ENCODE results near the gene NUDT6.

The NUDT6 gene

DNA sequence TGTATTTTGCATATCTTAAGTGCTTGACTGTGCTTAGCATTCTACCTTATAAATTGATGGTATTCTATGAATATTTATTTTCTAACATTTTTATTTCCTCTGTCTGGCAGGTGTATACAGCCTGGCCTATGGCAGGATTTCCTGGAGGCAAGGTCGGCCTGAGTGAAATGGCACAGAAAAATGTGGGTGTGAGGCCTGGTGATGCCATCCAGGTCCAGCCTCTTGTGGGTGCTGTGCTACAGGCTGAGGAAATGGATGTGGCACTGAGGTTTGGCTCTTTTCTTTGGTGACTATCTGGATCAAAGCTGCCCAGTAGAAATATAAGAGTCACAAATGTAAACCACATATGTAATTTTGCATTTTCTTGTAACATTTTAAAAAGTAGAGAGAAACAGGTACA lies 6.5 kb upstream of the NUDT6 start:
- H3K27ac ChIP-seq (ENCODE audit: low read depth, low read length, poor library complexity, severe bottlenecking): no peak overlapping the region
- no peaks in the 10 kb centered on the region for H3K9me2 ChIP-seq (ENCODE audit: low read depth, low read length)
- H3F3A ChIP-seq (ENCODE audit: insufficient read depth, low read length): no peaks in the 10 kb centered on the region
- H3K79me2 ChIP-seq (ENCODE audit: insufficient read depth, low read length): peaks cover 5% of the 10 kb centered on the region; the same call in 1 of the 2 replicates
- no peak overlapping the region for H2AFZ ChIP-seq (ENCODE audit: low read length)
- peaks cover 7% of the 10 kb centered on the region for H3K4me1 ChIP-seq (ENCODE audit: insufficient read depth, low read length, severe bottlenecking)
- no peak overlapping the region for H3K4me3 ChIP-seq (ENCODE audit: low read depth, low read length, poor library complexity, severe bottlenecking)
- H4K20me1 ChIP-seq (ENCODE audit: insufficient read depth, low read length): no peaks in the 10 kb centered on the region
- H3K4me2 ChIP-seq (ENCODE audit: low read length): no peak overlapping the region
- H3K9ac ChIP-seq (ENCODE audit: low read length): no peak overlapping the region
- H3K9me3 ChIP-seq (ENCODE audit: low read length): no peaks in the 10 kb centered on the region
- no peaks in the 10 kb centered on the region for H3K27me3 ChIP-seq (ENCODE audit: insufficient read depth, low read length)
- TF ChIP-seq EZH2 (IDR thresholded peaks at IDR 0.05; ENCODE audit: borderline replicate concordance, low read length) (no peak), CTCF (IDR thresholded peaks at IDR 0.05; ENCODE audit: low read length) (no peak)
- peaks cover 17% of the 10 kb centered on the region; the same call in 1 of the 2 replicates for H3K36me3 ChIP-seq (ENCODE audit: insufficient read depth, low read length)

DNA sequence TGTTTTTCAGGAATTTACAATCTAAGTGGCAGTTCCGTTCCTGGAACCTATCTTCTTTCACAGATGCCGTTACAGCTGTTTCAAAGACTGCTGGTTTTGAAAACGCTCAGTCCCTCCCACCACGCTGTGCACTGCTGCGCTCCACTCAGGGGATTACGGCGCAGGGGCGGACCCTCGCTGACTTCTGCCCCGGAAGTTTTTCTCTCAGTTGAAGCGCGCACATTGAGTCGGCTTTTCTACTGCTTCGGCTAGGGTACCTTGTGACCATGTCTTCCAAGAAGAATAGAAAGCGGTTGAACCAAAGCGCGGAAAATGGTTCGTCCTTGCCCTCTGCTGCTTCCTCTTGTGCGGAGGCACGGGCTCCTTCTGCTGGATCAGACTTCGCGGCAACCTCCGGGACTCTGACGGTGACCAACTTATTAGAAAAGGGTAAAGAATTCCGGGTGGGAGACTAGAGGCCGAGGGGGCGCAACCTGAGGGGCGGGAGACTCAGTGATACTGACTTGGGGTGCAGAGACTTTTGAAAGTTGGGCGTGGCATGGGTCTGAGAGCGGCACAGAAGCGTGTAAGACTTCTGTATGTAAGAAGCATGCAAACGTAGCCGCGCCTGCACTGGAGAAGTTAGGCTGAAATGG lies 597 bp upstream of the NUDT6 start:
- peaks cover 19% of the 10 kb centered on the region for H3K4me1 ChIP-seq (ENCODE audit: insufficient read depth, low read length, severe bottlenecking)
- H3K9ac ChIP-seq (ENCODE audit: low read length): peak overlapping the region; percentile 89
- H3F3A ChIP-seq (ENCODE audit: insufficient read depth, low read length): no peaks in the 10 kb centered on the region
- no peaks in the 10 kb centered on the region for H3K27me3 ChIP-seq (ENCODE audit: insufficient read depth, low read length)
- no peaks in the 10 kb centered on the region for H4K20me1 ChIP-seq (ENCODE audit: insufficient read depth, low read length)
- peaks cover 9% of the 10 kb centered on the region; the same call in 1 of the 2 replicates for H3K79me2 ChIP-seq (ENCODE audit: insufficient read depth, low read length)
- peak overlapping the region; percentile 85 for H2AFZ ChIP-seq (ENCODE audit: low read length)
- H3K4me2 ChIP-seq (ENCODE audit: low read length): peak overlapping the region; percentile 87
- no peaks in the 10 kb centered on the region for H3K36me3 ChIP-seq (ENCODE audit: insufficient read depth, low read length)
- H3K27ac ChIP-seq (ENCODE audit: low read depth, low read length, poor library complexity, severe bottlenecking): peak overlapping the region; percentile 84
- TF ChIP-seq CTCF (IDR thresholded peaks at IDR 0.05; ENCODE audit: low read length) (no peak), EZH2 (IDR thresholded peaks at IDR 0.05; ENCODE audit: borderline replicate concordance, low read length) (no peak)
- H3K4me3 ChIP-seq (ENCODE audit: low read depth, low read length, poor library complexity, severe bottlenecking): peak overlapping the region; percentile 96
- no peaks in the 10 kb centered on the region for H3K9me3 ChIP-seq (ENCODE audit: low read length)
- H3K9me2 ChIP-seq (ENCODE audit: low read depth, low read length): no peaks in the 10 kb centered on the region

DNA sequence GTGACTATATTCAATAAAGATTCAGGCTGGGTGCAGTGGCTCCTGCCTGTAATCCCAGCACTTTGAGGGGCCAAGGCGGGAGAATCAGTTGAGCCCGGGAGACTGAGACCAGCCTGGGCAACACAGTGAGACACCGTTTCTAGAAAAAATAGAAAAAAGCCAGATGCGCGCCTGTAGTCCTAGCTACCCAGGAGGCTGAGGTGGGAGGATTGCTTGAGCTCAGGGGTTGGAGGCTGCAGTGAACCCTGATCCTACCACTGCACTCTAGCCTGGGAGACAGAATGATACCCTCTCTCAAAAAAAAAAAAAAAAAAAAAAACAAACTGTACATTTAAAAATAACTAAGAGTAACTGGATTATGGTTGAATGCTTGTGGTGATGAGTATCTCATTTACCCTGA lies 1.1 kb downstream of the NUDT6 start:
- Histone ChIP-seq H3K4me1 (ENCODE audit: insufficient read depth, low read length, severe bottlenecking) (peaks cover 19% of the 10 kb centered on the region), H3F3A (ENCODE audit: insufficient read depth, low read length) (no peaks in the 10 kb centered on the region), H3K9me3 (ENCODE audit: low read length) (no peaks in the 10 kb centered on the region), H3K9me2 (ENCODE audit: low read depth, low read length) (no peaks in the 10 kb centered on the region), H4K20me1 (ENCODE audit: insufficient read depth, low read length) (no peaks in the 10 kb centered on the region), H3K9ac (ENCODE audit: low read length) (no peak overlapping the region), H3K27ac (ENCODE audit: low read depth, low read length, poor library complexity, severe bottlenecking) (no peak overlapping the region), H3K4me3 (ENCODE audit: low read depth, low read length, poor library complexity, severe bottlenecking) (peak overlapping the region; percentile 96), H2AFZ (ENCODE audit: low read length) (no peak overlapping the region), H3K36me3 (ENCODE audit: insufficient read depth, low read length) (no peaks in the 10 kb centered on the region), H3K4me2 (ENCODE audit: low read length) (peak overlapping the region; percentile 87), H3K79me2 (ENCODE audit: insufficient read depth, low read length) (peaks cover 9% of the 10 kb centered on the region; the same call in 1 of the 2 replicates), H3K27me3 (ENCODE audit: insufficient read depth, low read length) (no peaks in the 10 kb centered on the region)
- TF ChIP-seq CTCF (IDR thresholded peaks at IDR 0.05; ENCODE audit: low read length) (no peak), EZH2 (IDR thresholded peaks at IDR 0.05; ENCODE audit: borderline replicate concordance, low read length) (no peak)
